PC-9 (cell line): ENCODE results near the gene KIF2C.

Source experiments
- EZH2 ChIP-seq: fragments of 200-600 bp; sonication (generic); IDR thresholded peaks from 2 replicates; pipeline ENCODE4 v1.8.0; 2017; ENCODE audit warnings: antibody characterized with exemption, low read depth
- TF ChIP-seq, protein P1 (sequence below): fragments of 200-600 bp; sonication (generic); conservative IDR thresholded peaks from 2 replicates; pipeline ENCODE4 v1.6.1; 2017; ENCODE audit warnings: mixed run types, antibody characterized with exemption, mild to moderate bottlenecking, moderate library complexity

GRCh38 chr1:44730741-44731512 lies 8.7 kb upstream of the KIF2C start, which contains the start of gene RNU5D-1:
- TF ChIP-seq, protein P1, sequence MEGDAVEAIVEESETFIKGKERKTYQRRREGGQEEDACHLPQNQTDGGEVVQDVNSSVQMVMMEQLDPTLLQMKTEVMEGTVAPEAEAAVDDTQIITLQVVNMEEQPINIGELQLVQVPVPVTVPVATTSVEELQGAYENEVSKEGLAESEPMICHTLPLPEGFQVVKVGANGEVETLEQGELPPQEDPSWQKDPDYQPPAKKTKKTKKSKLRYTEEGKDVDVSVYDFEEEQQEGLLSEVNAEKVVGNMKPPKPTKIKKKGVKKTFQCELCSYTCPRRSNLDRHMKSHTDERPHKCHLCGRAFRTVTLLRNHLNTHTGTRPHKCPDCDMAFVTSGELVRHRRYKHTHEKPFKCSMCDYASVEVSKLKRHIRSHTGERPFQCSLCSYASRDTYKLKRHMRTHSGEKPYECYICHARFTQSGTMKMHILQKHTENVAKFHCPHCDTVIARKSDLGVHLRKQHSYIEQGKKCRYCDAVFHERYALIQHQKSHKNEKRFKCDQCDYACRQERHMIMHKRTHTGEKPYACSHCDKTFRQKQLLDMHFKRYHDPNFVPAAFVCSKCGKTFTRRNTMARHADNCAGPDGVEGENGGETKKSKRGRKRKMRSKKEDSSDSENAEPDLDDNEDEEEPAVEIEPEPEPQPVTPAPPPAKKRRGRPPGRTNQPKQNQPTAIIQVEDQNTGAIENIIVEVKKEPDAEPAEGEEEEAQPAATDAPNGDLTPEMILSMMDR, result peak; percentile 92
- TF ChIP-seq EZH2, result no peak
